A375 (cell line): ENCODE results near the gene GRIK3. TPM values are rescaled to one million over a fixed set of nuclear protein-coding genes. Genes with fewer than 3 reads are reported as not detected.

Source experiments
- total RNA-seq: library from RNA; depleted of rRNA; stranded (reverse); fragments of >200 nt; shearing (Covaris generic); gene quantifications from 2 replicates; pipeline ENCODE4 v1.2.3, GENCODE V29; 2014; rRNA removed

Gene GRIK3
- total RNA-seq, result not detected in 2 replicates

DNA sequence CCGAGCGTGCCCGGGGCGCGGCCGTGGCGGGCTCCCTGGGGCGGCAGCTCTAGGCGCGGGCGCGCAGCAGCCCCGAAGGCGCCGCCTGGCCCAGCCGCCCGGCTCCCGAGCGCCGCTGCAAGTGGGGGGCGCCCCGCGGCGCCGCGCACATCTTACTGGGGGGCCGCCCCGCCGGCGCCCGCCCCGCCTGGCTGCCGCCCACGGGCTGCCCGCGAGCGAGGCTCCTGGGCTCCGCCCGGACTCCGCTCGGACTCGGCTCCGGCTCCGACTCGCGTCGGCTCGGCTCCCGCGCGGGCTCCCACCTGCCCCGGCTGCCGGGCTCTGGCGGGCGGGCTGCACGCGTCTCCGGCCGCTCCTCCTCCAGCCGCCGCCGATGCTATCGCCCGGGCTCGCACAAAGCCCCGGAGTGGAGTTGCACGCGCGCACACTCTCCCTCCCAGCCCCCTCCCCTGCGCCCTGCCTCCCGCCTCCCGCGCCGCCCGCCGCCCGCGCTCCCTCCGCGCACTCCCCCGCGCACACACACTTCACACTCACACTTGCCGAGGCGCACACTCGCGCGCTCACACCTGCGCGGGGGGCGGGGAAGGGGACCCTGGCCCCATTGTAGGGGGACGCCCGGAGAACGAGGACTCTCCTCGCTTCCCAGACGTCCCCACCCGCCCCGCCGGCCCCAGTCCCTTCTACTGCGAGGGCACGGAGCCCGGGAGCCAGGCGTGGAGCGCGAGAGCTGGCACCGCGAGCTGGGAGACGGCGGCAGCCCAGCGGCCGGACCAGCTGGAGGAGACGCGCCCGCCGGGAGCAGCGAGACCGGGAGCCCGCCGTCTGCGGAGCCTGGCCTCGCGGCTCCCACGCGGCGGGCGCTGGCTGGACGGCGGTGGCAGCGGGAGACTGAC is at the start of gene GRIK3:
Gene GRIK3 (minus strand): TSS at position 395 of the 893 bp plus-strand sequence. CDS start 407 bp downstream, outside the sequence.

